CD14-positive monocyte (primary cell): Measurements from ENCODE around the gene MKI67. TPM values are rescaled to one million over a fixed set of nuclear protein-coding genes. Genes with fewer than 3 reads are reported as not detected.

ENCODE experiments used
- DNase-seq, 3 donors: peaks; one replicate each; pipeline ENCODE4 v3.0.0-alpha.2; 2011 to 2022
- H2AFZ ChIP-seq: 2 replicates; pipeline ENCODE4 v1.6.0; 2012; ENCODE audit warnings: mild to moderate bottlenecking, low read depth, low read length, inconsistent platforms; ENCODE audit not compliant: insufficient read depth, poor library complexity, severe bottlenecking
- H3K27ac ChIP-seq, 2 donors: 1 replicate in 1 of 2; 2 replicates in 1 of 2; pipeline ENCODE4 v1.5.1; 2012 to 2013; ENCODE audit warnings: low read length in 2 of 2, control low read depth in 1 of 2, inconsistent platforms in 1 of 2, low read depth in 1 of 2, mild to moderate bottlenecking in 1 of 2
- H3K27me3 ChIP-seq, 2 donors: one replicate each; pipeline versions ENCODE4 v1.6.0 to v1.6.1; 2011 to 2013; ENCODE audit warnings: low read length in 2 of 2; ENCODE audit not compliant: control insufficient read depth in 2 of 2, insufficient read depth in 2 of 2
- H3K36me3 ChIP-seq, 2 donors: replicated peaks in 1 of 2; 1 replicate in 1 of 2; 2 replicates in 1 of 2; pipeline versions ENCODE4 v1.5.1 to v1.6.1; 2012 to 2013; ENCODE audit warnings: low read length in 2 of 2, control low read depth in 1 of 2, inconsistent platforms in 1 of 2, mild to moderate bottlenecking in 1 of 2; ENCODE audit not compliant: insufficient read depth in 2 of 2, control insufficient read depth in 1 of 2
- H3K4me1 ChIP-seq, 2 donors: 1 replicate in 1 of 2; 2 replicates in 1 of 2; pipeline versions ENCODE4 v1.5.1 to v1.6.1; 2012 to 2013; ENCODE audit warnings: low read length in 2 of 2, control low read depth in 1 of 2, inconsistent platforms in 1 of 2, mild to moderate bottlenecking in 1 of 2, moderate library complexity in 1 of 2; ENCODE audit not compliant: insufficient read depth in 2 of 2, control insufficient read depth in 1 of 2
- H3K4me2 ChIP-seq: replicated peaks from 2 replicates; pipeline ENCODE3; 2012; ENCODE audit warnings: low read length, moderate library complexity, mild to moderate bottlenecking; ENCODE audit not compliant: poor library complexity, severe bottlenecking; ENCODE audit errors: extremely low read depth
- H3K4me3 ChIP-seq, 3 experiments: fragments of 200-600 bp in 1 of 3; sonication (generic) in 1 of 3; replicated peaks in 1 of 3; 1 replicate in 2 of 3; 2 replicates in 1 of 3; pipeline ENCODE4 v1.5.1; 2011 to 2013; ENCODE audit warnings: low read length in 3 of 3, mild to moderate bottlenecking in 3 of 3, control low read depth in 2 of 3, low read depth in 2 of 3, inconsistent platforms in 1 of 3, moderate library complexity in 1 of 3
- H3K79me2 ChIP-seq: 2 replicates; pipeline ENCODE4 v1.6.0; 2012; ENCODE audit warnings: mild to moderate bottlenecking, control low read depth, inconsistent platforms, low read length, moderate library complexity; ENCODE audit not compliant: insufficient read depth
- H3K9ac ChIP-seq: 2 replicates; pipeline ENCODE4 v1.6.0; 2017; ENCODE audit warnings: low read length, mild to moderate bottlenecking; ENCODE audit not compliant: insufficient read depth, poor library complexity, severe bottlenecking
- H3K9me3 ChIP-seq, 2 donors: replicated peaks in 1 of 2; 1 replicate in 1 of 2; 2 replicates in 1 of 2; pipeline versions ENCODE4 v1.5.1 to v1.6.1; 2012 to 2013; ENCODE audit warnings: low read length in 2 of 2, control low read depth in 1 of 2; ENCODE audit not compliant: control insufficient read depth in 1 of 2, insufficient read depth in 1 of 2
- H4K20me1 ChIP-seq: 2 replicates; pipeline ENCODE4 v1.6.0; 2012; ENCODE audit warnings: mild to moderate bottlenecking, low read length, control low read depth, moderate library complexity; ENCODE audit not compliant: insufficient read depth
- H3K27ac Mint-ChIP-seq, 7 donors: one replicate each; pipeline ENCODE4 v1.8.0; 2020; ENCODE audit warnings: mild to moderate bottlenecking in 7 of 7, mixed read lengths in 7 of 7, moderate library complexity in 6 of 7, inconsistent platforms in 2 of 7
- H3K27me3 Mint-ChIP-seq, 3 donors: one replicate each; pipeline ENCODE4 v1.8.0; 2021 to 2022; ENCODE audit warnings: low read depth in 3 of 3, mild to moderate bottlenecking in 3 of 3, mixed read lengths in 3 of 3, moderate library complexity in 3 of 3, inconsistent platforms in 1 of 3
- H3K36me3 Mint-ChIP-seq, 2 donors: one replicate each; pipeline ENCODE4 v1.8.0; 2020; ENCODE audit warnings: mixed read lengths in 2 of 2, inconsistent platforms in 1 of 2, mild to moderate bottlenecking in 1 of 2
- H3K4me1 Mint-ChIP-seq: one replicate; pipeline ENCODE4 v1.8.0; 2020; ENCODE audit warnings: mild to moderate bottlenecking, mixed read lengths
- H3K4me3 Mint-ChIP-seq, 2 donors: one replicate each; pipeline ENCODE4 v1.8.0; 2020; ENCODE audit warnings: mild to moderate bottlenecking in 2 of 2, mixed read lengths in 2 of 2, moderate library complexity in 1 of 2
- H3K9me3 Mint-ChIP-seq, 7 donors: one replicate each; pipeline ENCODE4 v1.8.0; 2020 to 2022; ENCODE audit warnings: mixed read lengths in 7 of 7, mild to moderate bottlenecking in 6 of 7, moderate library complexity in 6 of 7, inconsistent platforms in 2 of 7
- WGBS: methylation state at CpG from one replicate; pipeline ENCODE4 v1.1.5; 2013; ENCODE audit warnings: missing lambda C conversion rate; ENCODE audit not compliant: insufficient coverage; 5-methylcytosine and 5-hydroxymethylcytosine counted together
- intact Hi-C, 2 donors: fragments of 100-400 bp; cut with micrococcal nuclease; formaldehyde crosslinking; loops; one replicate each; pipeline versions ENCODE4 v1.15.0 to v1.15.1; 2023
- polyA plus RNA-seq, 3 donors: library from polyadenylated mRNA; depleted of rRNA in 1 of 3; unstranded in 2 of 3; stranded (reverse) in 1 of 3; fragments of 300-500 nt in 2 of 3; fragments of >200 nt in 1 of 3; fragmentation: Illumina TruSeq in 2 of 3; gene quantifications; 1 replicate in 2 of 3; 2 replicates in 1 of 3; pipeline ENCODE4 v1.2.3, GENCODE V29; 2012 to 2021
- TF ChIP-seq, protein P1 (sequence below): fragments of 200-600 bp; IDR thresholded peaks from one replicate; pipeline ENCODE4 v1.8.0; 2022; ENCODE audit warnings: antibody characterized with exemption, mild to moderate bottlenecking

MKI67 gene
- polyA plus RNA-seq, 3 donors, result 0.02 to 0.05 TPM; not detected in 1

DNA sequence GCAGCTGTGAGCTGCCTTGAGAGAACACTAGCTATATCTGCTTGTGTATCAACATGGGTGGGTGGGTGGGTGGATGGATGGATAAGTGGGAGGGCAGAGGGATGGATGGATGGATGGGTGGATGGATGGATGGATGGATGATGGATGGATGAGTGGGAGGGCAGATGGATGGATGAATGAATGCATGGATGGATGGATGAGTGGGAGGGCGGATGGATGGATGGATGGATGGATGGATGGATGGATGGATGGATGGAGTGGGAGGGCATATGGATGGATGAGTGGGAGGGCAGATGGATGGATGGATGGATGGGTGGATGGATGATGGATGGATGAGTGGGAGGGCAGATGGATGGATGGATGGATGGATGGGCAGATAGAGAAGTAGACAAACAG lies 76.1 kb downstream of the MKI67 start:
- Mint-ChIP-seq H3K4me3 (peak overlapping the region; percentile 96 to 99), H3K9me3 (peaks cover 0 to 2% (median 0%) of the 10 kb centered on the region in 7 donors), H3K27me3 (peaks cover 0 to 12% (median 0%) of the 10 kb centered on the region in 3 donors), H3K36me3 (peaks cover 69 to 75% of the 10 kb centered on the region in 2 donors), H3K4me1 (peaks cover 74% of the 10 kb centered on the region), H3K27ac (peak overlapping the region; percentile 97 to 100 (median 98))
- Histone ChIP-seq H3K4me1 (peaks cover 82 to 90% of the 10 kb centered on the region in 2 donors), H3K36me3 (peaks cover 30 to 52% of the 10 kb centered on the region in 2 donors), H3K9me3 (no peaks in the 10 kb centered on the region), H2AFZ (no peak overlapping the region), H3K79me2 (peaks cover 97% of the 10 kb centered on the region), H3K9ac (peak overlapping the region; percentile 92), H3K27ac (peak overlapping the region; percentile 94 to 98), H3K4me3 (peak overlapping the region; percentile 77 to 100 (median 95)), H3K4me2 (peak overlapping the region; percentile 94), H4K20me1 (peaks cover 87% of the 10 kb centered on the region), H3K27me3 (no peaks in the 10 kb centered on the region)
- TF ChIP-seq, protein P1, sequence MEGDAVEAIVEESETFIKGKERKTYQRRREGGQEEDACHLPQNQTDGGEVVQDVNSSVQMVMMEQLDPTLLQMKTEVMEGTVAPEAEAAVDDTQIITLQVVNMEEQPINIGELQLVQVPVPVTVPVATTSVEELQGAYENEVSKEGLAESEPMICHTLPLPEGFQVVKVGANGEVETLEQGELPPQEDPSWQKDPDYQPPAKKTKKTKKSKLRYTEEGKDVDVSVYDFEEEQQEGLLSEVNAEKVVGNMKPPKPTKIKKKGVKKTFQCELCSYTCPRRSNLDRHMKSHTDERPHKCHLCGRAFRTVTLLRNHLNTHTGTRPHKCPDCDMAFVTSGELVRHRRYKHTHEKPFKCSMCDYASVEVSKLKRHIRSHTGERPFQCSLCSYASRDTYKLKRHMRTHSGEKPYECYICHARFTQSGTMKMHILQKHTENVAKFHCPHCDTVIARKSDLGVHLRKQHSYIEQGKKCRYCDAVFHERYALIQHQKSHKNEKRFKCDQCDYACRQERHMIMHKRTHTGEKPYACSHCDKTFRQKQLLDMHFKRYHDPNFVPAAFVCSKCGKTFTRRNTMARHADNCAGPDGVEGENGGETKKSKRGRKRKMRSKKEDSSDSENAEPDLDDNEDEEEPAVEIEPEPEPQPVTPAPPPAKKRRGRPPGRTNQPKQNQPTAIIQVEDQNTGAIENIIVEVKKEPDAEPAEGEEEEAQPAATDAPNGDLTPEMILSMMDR, result no peak
- 64% methylated on average over 1 of the region's 1 CpG for WGBS
- intact Hi-C loops, result no loop called here
- DNase-seq, result no peak

DNA sequence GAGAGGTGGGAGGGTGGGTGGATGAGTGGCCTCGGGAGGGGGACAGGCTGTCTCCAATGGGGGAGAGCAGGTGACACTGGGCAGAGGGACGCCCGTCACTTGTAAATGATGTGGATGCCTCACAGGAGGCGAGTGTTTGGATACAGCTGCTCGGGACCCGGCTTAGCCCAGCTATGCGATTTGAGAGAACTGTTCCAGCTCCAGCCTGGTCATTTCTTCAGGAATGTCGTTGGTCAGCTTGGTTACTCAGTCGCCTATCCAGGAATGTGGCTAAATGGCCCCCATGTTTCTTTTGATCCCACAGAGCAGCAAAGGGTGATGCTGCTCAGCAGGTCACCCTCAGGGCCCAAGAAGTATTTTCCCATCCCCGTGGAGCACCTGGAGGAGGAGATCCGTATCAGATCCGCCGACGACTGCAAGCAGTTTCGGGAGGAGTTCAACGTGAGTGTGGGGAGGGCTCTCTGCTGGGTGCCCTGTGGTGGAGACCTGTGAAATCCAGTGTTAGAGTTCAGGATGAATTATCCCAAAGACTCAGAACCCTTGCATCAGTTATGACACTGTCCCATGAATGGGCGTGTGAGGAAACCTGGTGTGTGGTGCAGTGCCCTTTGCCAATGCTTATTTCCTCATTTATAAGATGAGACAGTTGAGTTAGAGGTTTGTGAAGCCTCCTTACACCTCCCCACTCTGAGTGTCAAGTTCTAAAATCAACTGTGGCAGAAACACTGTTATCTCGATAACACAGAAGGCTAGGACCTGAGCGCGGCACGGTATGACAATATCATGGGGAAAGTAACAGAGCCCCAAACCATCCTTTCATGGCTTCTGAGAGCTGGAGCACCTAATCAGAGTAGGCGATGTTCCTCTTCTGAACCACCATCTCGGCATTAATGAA lies 76.8 kb downstream of the MKI67 start:
- intact Hi-C loops, result loop anchor here (2.0 to 5.0 kb wide), 2 partner anchors 15 to 78 kb away; partner anchors contain the start of gene MKI67 (in 1 of the 2)
- H2AFZ ChIP-seq, result no peak overlapping the region
- 69% methylated on average over 17 of the region's 23 CpGs for WGBS
- H3K4me1 ChIP-seq, result peaks cover 82 to 90% of the 10 kb centered on the region in 2 donors
- Mint-ChIP-seq H3K27ac (peak overlapping the region; percentile 97 to 100 (median 98)), H3K36me3 (peaks cover 65 to 70% of the 10 kb centered on the region in 2 donors), H3K9me3 (peaks cover 0 to 2% (median 0%) of the 10 kb centered on the region in 7 donors), H3K27me3 (peaks cover 0 to 12% (median 0%) of the 10 kb centered on the region in 3 donors), H3K4me1 (peaks cover 72% of the 10 kb centered on the region), H3K4me3 (peak overlapping the region; percentile 96 to 99)
- H3K27me3 ChIP-seq, result no peaks in the 10 kb centered on the region
- TF ChIP-seq, protein P1, result no peak
- peak overlapping the region; percentile 94 for H3K4me2 ChIP-seq
- peak overlapping the region; percentile 77 to 100 (median 95) for H3K4me3 ChIP-seq
- peaks cover 23 to 46% of the 10 kb centered on the region in 2 donors for H3K36me3 ChIP-seq
- peak; percentile 77 to 90 (median 86) for DNase-seq
- peak overlapping the region; percentile 94 to 98 for H3K27ac ChIP-seq
- no peaks in the 10 kb centered on the region for H3K9me3 ChIP-seq
- H4K20me1 ChIP-seq, result peaks cover 86% of the 10 kb centered on the region
- H3K9ac ChIP-seq, result peak overlapping the region; percentile 92
- peaks cover 91% of the 10 kb centered on the region for H3K79me2 ChIP-seq
